IMR-90 (cell line): ENCODE measurements around the gene RUNX3. TPM values are rescaled to one million over a fixed set of nuclear protein-coding genes. Genes with fewer than 3 reads are reported as not detected.
A peak's percentile ranks its signal among the peaks of the same experiment; 100 is the strongest.

Experiments used
- ATAC-seq: fragments of 200-7000 bp; cut with Tn5 transposase; 2 replicates; pipeline ENCODE4 v1.9.1; 2020; ENCODE audit warnings: low read depth, mild to moderate bottlenecking, moderate library complexity
- BruUV-seq: library from RNA; stranded (reverse); fragments of 400-500 nt; replicated peaks from 2 replicates; lab custom pipeline; 2021; lab: Mats Ljungman, UMichigan
- CTCF ChIA-PET: fragments of 300-600 bp; formaldehyde crosslinking; extraction: SDS; loops from one replicate; lab custom pipeline; 2021; ENCODE audit warnings: antibody characterized with exemption; lab: Yijun Ruan, JAX
- POLR2A ChIA-PET: fragments of 300-600 bp; sonication (Branson Sonifier 250); formaldehyde crosslinking; loops from one replicate; lab custom pipeline; 2022; ENCODE audit warnings: antibody characterized with exemption; ENCODE audit not compliant: unreplicated experiment; lab: Charles Lee
- DNase-seq: peaks from one replicate; pipeline ENCODE4 v3.0.0; 2013
- H2AFZ ChIP-seq: replicated peaks from 2 replicates; pipeline ENCODE3; 2013; ENCODE audit warnings: low read length, mild to moderate bottlenecking; ENCODE audit not compliant: poor library complexity
- H2AK5ac ChIP-seq: 2 replicates; pipeline ENCODE4 v1.6.1; 2013; ENCODE audit warnings: low read depth, low read length, inconsistent platforms
- H2AK9ac ChIP-seq: replicated peaks from 2 replicates; pipeline ENCODE3; 2013; ENCODE audit warnings: mild to moderate bottlenecking, low read depth, low read length, moderate library complexity; ENCODE audit not compliant: poor library complexity
- H2BK120ac ChIP-seq: 2 replicates; pipeline ENCODE4 v1.6.1; 2013; ENCODE audit warnings: low read depth, low read length, inconsistent platforms
- H2BK15ac ChIP-seq: 3 replicates; pipeline ENCODE4 v1.6.1; 2013; ENCODE audit warnings: low read depth, low read length, inconsistent platforms
- H2BK20ac ChIP-seq: 2 replicates; pipeline ENCODE4 v1.6.1; 2013; ENCODE audit warnings: low read depth, mild to moderate bottlenecking, inconsistent platforms, low read length, moderate library complexity
- H2BK5ac ChIP-seq: 2 replicates; pipeline ENCODE4 v1.6.1; 2013; ENCODE audit warnings: mild to moderate bottlenecking, low read depth, low read length, inconsistent platforms; ENCODE audit not compliant: poor library complexity, severe bottlenecking
- H3K14ac ChIP-seq: replicated peaks from 2 replicates; pipeline ENCODE4 v1.6.1; 2013; ENCODE audit warnings: low read depth, low read length, inconsistent platforms
- H3K18ac ChIP-seq: 2 replicates; pipeline ENCODE4 v1.6.1; 2013; ENCODE audit warnings: low read depth, low read length, control low read depth
- H3K23ac ChIP-seq: 2 replicates; pipeline ENCODE4 v1.6.1; 2013; ENCODE audit warnings: low read depth, low read length, inconsistent platforms
- H3K27ac ChIP-seq: 2 replicates; pipeline ENCODE4 v1.5.1; 2013; ENCODE audit warnings: mild to moderate bottlenecking, control low read depth, low read length; ENCODE audit not compliant: insufficient read depth
- H3K27me3 ChIP-seq: 2 replicates; pipeline ENCODE4 v1.6.1; 2013; ENCODE audit warnings: low read length; ENCODE audit not compliant: control insufficient read depth, insufficient read depth
- H3K36me3 ChIP-seq: 2 replicates; pipeline ENCODE4 v1.6.1; 2013; ENCODE audit warnings: low read length, mixed read lengths; ENCODE audit not compliant: control insufficient read depth, insufficient read depth
- H3K4ac ChIP-seq: 2 replicates; pipeline ENCODE4 v1.6.1; 2013; ENCODE audit warnings: low read depth, low read length, inconsistent platforms
- H3K4me1 ChIP-seq: 2 replicates; pipeline ENCODE4 v1.6.1; 2013; ENCODE audit warnings: low read length, mixed read lengths; ENCODE audit not compliant: control insufficient read depth, insufficient read depth
- H3K4me2 ChIP-seq: 2 replicates; pipeline ENCODE4 v1.6.1; 2013; ENCODE audit warnings: low read depth, mild to moderate bottlenecking, control low read depth, low read length, moderate library complexity
- H3K4me3 ChIP-seq: 2 replicates; pipeline ENCODE4 v1.5.1; 2013; ENCODE audit warnings: low read depth, mild to moderate bottlenecking, control low read depth, low read length, moderate library complexity; ENCODE audit not compliant: insufficient read depth
- H3K56ac ChIP-seq: 2 replicates; pipeline ENCODE4 v1.6.1; 2013; ENCODE audit warnings: low read length, inconsistent platforms; ENCODE audit not compliant: insufficient read depth; ENCODE audit errors: extremely low read depth
- H3K79me1 ChIP-seq, 2 experiments: 2 replicates each; pipeline ENCODE4 v1.6.1; 2013; ENCODE audit warnings: low read length in 2 of 2, inconsistent platforms in 1 of 2, low read depth in 1 of 2
- H3K9ac ChIP-seq: 2 replicates; pipeline ENCODE4 v1.6.1; 2013; ENCODE audit warnings: low read depth, low read length, control low read depth
- H3K9me1 ChIP-seq: 2 replicates; pipeline ENCODE4 v1.6.1; 2013; ENCODE audit warnings: low read length, inconsistent platforms; ENCODE audit not compliant: insufficient read depth
- H3K9me3 ChIP-seq: 2 replicates; pipeline ENCODE4 v1.6.1; 2013; ENCODE audit warnings: low read length; ENCODE audit not compliant: control insufficient read depth, insufficient read depth
- H4K20me1 ChIP-seq: 2 replicates; pipeline ENCODE4 v1.6.1; 2013; ENCODE audit warnings: low read length, inconsistent platforms; ENCODE audit not compliant: insufficient read depth
- H4K5ac ChIP-seq: 2 replicates; pipeline ENCODE4 v1.6.1; 2013; ENCODE audit warnings: mild to moderate bottlenecking, low read depth, low read length, control low read depth
- H4K8ac ChIP-seq, 2 experiments: 2 replicates each; pipeline ENCODE4 v1.6.1; 2013; ENCODE audit warnings: low read depth in 2 of 2, low read length in 2 of 2, control low read depth in 1 of 2, inconsistent platforms in 1 of 2
- H4K91ac ChIP-seq: 2 replicates; pipeline ENCODE4 v1.6.1; 2013; ENCODE audit warnings: low read depth, low read length, inconsistent platforms; ENCODE audit not compliant: insufficient read depth
- BHLHE40 ChIP-seq: fragments of 150-350 bp; IDR thresholded peaks from 2 replicates; pipeline ENCODE4 v1.6.1; 2016; ENCODE audit warnings: mild to moderate bottlenecking, low read depth, low read length
- CEBPB ChIP-seq: IDR thresholded peaks from 2 replicates; pipeline ENCODE4 v1.6.1; 2012; ENCODE audit warnings: low read depth, low read length, improper control_type of control experiment
- CHD1 ChIP-seq: IDR thresholded peaks from 2 replicates; pipeline ENCODE4 v1.6.1; 2012; ENCODE audit warnings: low read depth, low read length, improper control_type of control experiment
- FOS ChIP-seq: fragments of 150-350 bp; IDR thresholded peaks from 2 replicates; pipeline ENCODE4 v1.6.1; 2016; ENCODE audit warnings: low read depth, low read length
- MAFK ChIP-seq: IDR thresholded peaks from 2 replicates; pipeline ENCODE4 v1.6.1; 2012; ENCODE audit warnings: low read depth, low read length, improper control_type of control experiment
- MAZ ChIP-seq: IDR thresholded peaks from 2 replicates; pipeline ENCODE4 v1.6.1; 2012; ENCODE audit warnings: low read depth, mild to moderate bottlenecking, low read length, improper control_type of control experiment, moderate library complexity, borderline replicate concordance
- MXI1 ChIP-seq: IDR thresholded peaks from 2 replicates; pipeline ENCODE4 v1.6.1; 2012; ENCODE audit warnings: low read depth, mild to moderate bottlenecking, low read length, moderate library complexity, borderline replicate concordance
- NFE2L2 ChIP-seq: fragments of 150-350 bp; IDR thresholded peaks from 2 replicates; pipeline ENCODE4 v1.6.1; 2016; ENCODE audit warnings: low read depth, mild to moderate bottlenecking, low read length
- POLR2A ChIP-seq: IDR thresholded peaks from 2 replicates; pipeline ENCODE4 v1.6.1; 2012; ENCODE audit warnings: mild to moderate bottlenecking, low read depth, low read length
- RAD21 ChIP-seq: IDR thresholded peaks from 2 replicates; pipeline ENCODE4 v1.6.1; 2012; ENCODE audit warnings: low read length, improper control_type of control experiment
- RCOR1 ChIP-seq: IDR thresholded peaks from 2 replicates; pipeline ENCODE4 v1.6.1; 2012; ENCODE audit warnings: mild to moderate bottlenecking, low read length, improper control_type of control experiment; ENCODE audit not compliant: insufficient replicate concordance
- RFX5 ChIP-seq: IDR thresholded peaks from 2 replicates; pipeline ENCODE4 v1.8.0; 2012; ENCODE audit warnings: low read depth, mild to moderate bottlenecking, low read length, moderate library complexity
- SMC3 ChIP-seq: fragments of 150-350 bp; IDR thresholded peaks from 2 replicates; pipeline ENCODE4 v1.6.1; 2016; ENCODE audit warnings: low read depth, mild to moderate bottlenecking, antibody characterized with exemption, low read length, moderate library complexity
- USF2 ChIP-seq: fragments of 150-350 bp; IDR thresholded peaks from 2 replicates; pipeline ENCODE4 v1.6.1; 2017; ENCODE audit warnings: mild to moderate bottlenecking, antibody characterized with exemption, low read length, low read depth
- WGBS, 2 experiments: methylation state at CpG; one replicate each; pipeline versions ENCODE4 v1.1.5 to v1.1.7; 2013; ENCODE audit warnings: missing lambda C conversion rate in 2 of 2; ENCODE audit not compliant: insufficient read length in 1 of 2; ENCODE audit errors: extremely low coverage in 2 of 2; 5-methylcytosine and 5-hydroxymethylcytosine counted together
- dilution Hi-C: fragments of 300-500 bp; cut with HindIII; formaldehyde crosslinking; loops from one replicate; pipeline ENCODE4 v1.14.3; 2018; ENCODE audit warnings: low sequenced_read_pairs; ENCODE audit not compliant: unreplicated experiment
- in situ Hi-C: fragments of 300-500 bp; cut with MboI; formaldehyde crosslinking; loops from 3 replicates; pipeline ENCODE4 v1.14.3; 2019; ENCODE audit warnings: low sequenced_read_pairs, inconsistent platforms, mixed read lengths
- intact Hi-C: fragments of 100-400 bp; cut with micrococcal nuclease; formaldehyde crosslinking; loops from 2 replicates; pipeline ENCODE4 v1.10.0; 2022
- polyA plus RNA-seq, 3 experiments: library from polyadenylated mRNA; depleted of rRNA; stranded (reverse); fragments of >200 nt; gene quantifications; 2 replicates each; pipeline ENCODE4 v1.2.3, GENCODE V29; 2012; ENCODE audit warnings: low replicate concordance in 1 of 3
- total RNA-seq: library from RNA; depleted of rRNA; stranded (reverse); fragments of >200 nt; gene quantifications from 2 replicates; pipeline ENCODE4 v1.2.3, GENCODE V29; 2012
- TF ChIP-seq, protein P1 (sequence below): fragments of 150-350 bp; IDR thresholded peaks from 2 replicates; pipeline ENCODE4 v1.6.1; 2016; ENCODE audit warnings: low read depth, mild to moderate bottlenecking, low read length, moderate library complexity, borderline replicate concordance

The RUNX3 gene
- total and polyA plus RNA-seq, 2 of the 4 experiments (the other 2 are of a cell fraction), result 0.07 TPM; not detected in 1

- peaks cover 3% of the 10 kb centered on the region; the same call in 1 of the 2 replicates for H3K9me3 ChIP-seq
- no peak overlapping the region; the same call in 1 of the 2 replicates for H4K91ac ChIP-seq
- dilution Hi-C loops (no loop called here), in situ Hi-C loops (loop anchor here (5.0 to 10.0 kb wide), 2 partner anchors 168 to 270 kb away; no protein-coding TSS in a partner anchor), intact Hi-C loops (loop anchor here (1.0 kb wide), 1 partner anchor 162 kb away; no protein-coding TSS in a partner anchor)
- no peak overlapping the region for H3K27ac ChIP-seq
- H2AFZ ChIP-seq, result peak overlapping the region; percentile 9
- H3K9ac ChIP-seq, result no peak overlapping the region
- H2BK20ac ChIP-seq, result no peak overlapping the region
- H4K20me1 ChIP-seq, result peaks cover 11% of the 10 kb centered on the region
- ChIA-PET CTCF (no interaction called here), POLR2A (no interaction called here)
- H3K9me1 ChIP-seq, result no peaks in the 10 kb centered on the region; the same call in 1 of the 2 replicates
- H3K79me1 ChIP-seq, result no peaks in the 10 kb centered on the region
- no peak overlapping the region for H2BK15ac ChIP-seq
- no peak overlapping the region for H2AK9ac ChIP-seq
- no peak overlapping the region for H4K5ac ChIP-seq
- no TSS peak for BruUV-seq
- no peak for DNase-seq
- H3K18ac ChIP-seq, result no peak overlapping the region
- no peak overlapping the region for H4K8ac ChIP-seq
- no peak overlapping the region for H2BK5ac ChIP-seq
- ATAC-seq, result no peak
- H2BK120ac ChIP-seq, result peak overlapping the region; percentile 1; the same call in 1 of the 2 replicates
- H3K23ac ChIP-seq, result no peak overlapping the region
- WGBS, 2 experiments, result 29% methylated on average over 8 of the region's 16 CpGs; no CpG with 5 or more reads in 1 of the 2 experiments
- no peak overlapping the region for H3K4ac ChIP-seq
- no peak overlapping the region for H3K4me2 ChIP-seq
- no peaks in the 10 kb centered on the region for H3K36me3 ChIP-seq
- H3K4me1 ChIP-seq, result peaks cover 2% of the 10 kb centered on the region; the same call in 1 of the 2 replicates
- no peak overlapping the region for H3K56ac ChIP-seq
- H3K4me3 ChIP-seq, result no peak overlapping the region
- 0 out of 2 replicates have a peak overlapping the region, but pooled peaks have one; percentile 9 for H2AK5ac ChIP-seq
- no peak overlapping the region for H3K14ac ChIP-seq
- H3K27me3 ChIP-seq, result peaks cover 57% of the 10 kb centered on the region
- no peak for TF ChIP-seq POLR2A
- TF ChIP-seq MXI1, result no peak
- no peak for TF ChIP-seq MAZ
- no peak for TF ChIP-seq RCOR1
- TF ChIP-seq, protein P1, sequence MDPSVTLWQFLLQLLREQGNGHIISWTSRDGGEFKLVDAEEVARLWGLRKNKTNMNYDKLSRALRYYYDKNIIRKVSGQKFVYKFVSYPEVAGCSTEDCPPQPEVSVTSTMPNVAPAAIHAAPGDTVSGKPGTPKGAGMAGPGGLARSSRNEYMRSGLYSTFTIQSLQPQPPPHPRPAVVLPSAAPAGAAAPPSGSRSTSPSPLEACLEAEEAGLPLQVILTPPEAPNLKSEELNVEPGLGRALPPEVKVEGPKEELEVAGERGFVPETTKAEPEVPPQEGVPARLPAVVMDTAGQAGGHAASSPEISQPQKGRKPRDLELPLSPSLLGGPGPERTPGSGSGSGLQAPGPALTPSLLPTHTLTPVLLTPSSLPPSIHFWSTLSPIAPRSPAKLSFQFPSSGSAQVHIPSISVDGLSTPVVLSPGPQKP, result no peak
- TF ChIP-seq MAFK, result no peak
- TF ChIP-seq CHD1, result no peak
- no peak for TF ChIP-seq RFX5
- TF ChIP-seq CEBPB, result no peak
- no peak for TF ChIP-seq NFE2L2
- TF ChIP-seq SMC3, result no peak
- TF ChIP-seq USF2, result no peak
- no peak for TF ChIP-seq RAD21
- TF ChIP-seq BHLHE40, result no peak
- no peak for TF ChIP-seq FOS
Observed at GRCh38 chr1:24934310-24935195, 4.5 kb upstream of the RUNX3 start.
